Frontal cortex (tissue), 4 donors: ENCODE results near the gene SEC16A. TPM values are rescaled to one million over a fixed set of nuclear protein-coding genes. Genes with fewer than 3 reads are reported as not detected.

ENCODE experiments used
- DNase-seq, 2 donors: peaks; one replicate each; pipeline ENCODE4 v3.0.0; 2012; ENCODE audit warnings: low spot score in 2 of 2
- FAIRE-seq: peaks from 2 replicates; lab custom pipeline; 2012; peaks lifted over from hg19 to GRCh38; lab: Jason Lieb, UNC
- total RNA-seq: library from RNA; depleted of rRNA; stranded (reverse); fragments of >200 nt; gene quantifications from one replicate; pipeline ENCODE4 v1.2.3, GENCODE V29; 2014
- donor health status: control.
- donor health status: control.
- donor health status: control.

SEC16A gene
- total RNA-seq, 1 donor from 2014 or later: 9.0 TPM

DNA sequence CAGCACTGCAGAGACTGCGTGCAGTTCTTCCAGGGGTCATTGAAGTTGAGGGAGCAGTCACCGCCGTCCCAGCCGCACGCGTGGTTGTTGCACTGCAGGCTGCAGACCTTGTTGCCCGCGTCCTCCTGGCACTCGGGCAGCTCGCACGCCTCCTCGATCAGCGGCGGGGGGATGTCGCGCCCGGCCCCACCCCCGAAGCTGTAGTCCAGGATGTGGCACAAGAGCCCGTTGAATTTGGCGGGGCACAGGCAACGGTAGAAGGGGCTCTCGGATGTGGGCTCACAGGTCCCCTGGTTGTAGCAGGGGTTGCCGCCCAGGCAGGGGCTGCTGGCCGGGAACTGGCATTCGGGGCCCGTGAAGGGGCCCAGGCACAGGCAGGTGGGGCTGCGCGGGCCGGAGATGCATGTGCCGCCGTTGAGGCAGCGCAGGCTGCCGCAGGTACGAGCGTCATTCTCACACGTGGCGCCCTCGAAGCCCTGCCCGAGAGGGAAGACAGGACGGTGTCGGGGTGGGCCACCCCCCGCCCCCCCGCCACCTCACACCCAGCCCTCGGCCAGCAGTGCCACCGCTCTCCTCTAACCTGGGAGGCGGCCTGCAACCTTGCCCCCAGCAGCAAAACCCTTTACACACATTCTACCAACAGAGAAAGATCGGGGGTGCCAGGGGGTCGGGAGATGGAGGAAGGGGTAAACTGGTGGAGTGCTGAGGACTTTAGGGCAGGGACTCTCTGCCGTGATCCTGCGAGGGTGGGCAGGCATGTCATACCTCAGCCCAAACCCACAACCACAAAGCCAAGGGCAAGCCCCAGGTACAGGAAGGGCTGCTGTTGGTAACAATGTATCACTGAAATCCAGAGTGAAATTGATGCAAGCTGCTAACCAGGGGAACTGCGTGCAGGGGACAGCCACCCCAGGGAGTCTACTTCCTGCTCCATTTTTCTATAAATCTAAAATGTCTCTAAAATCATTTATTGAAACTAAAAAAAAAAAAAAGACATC, 22.9 kb upstream of the SEC16A start:
- FAIRE-seq (no peak), DNase-seq (no peak)

DNA sequence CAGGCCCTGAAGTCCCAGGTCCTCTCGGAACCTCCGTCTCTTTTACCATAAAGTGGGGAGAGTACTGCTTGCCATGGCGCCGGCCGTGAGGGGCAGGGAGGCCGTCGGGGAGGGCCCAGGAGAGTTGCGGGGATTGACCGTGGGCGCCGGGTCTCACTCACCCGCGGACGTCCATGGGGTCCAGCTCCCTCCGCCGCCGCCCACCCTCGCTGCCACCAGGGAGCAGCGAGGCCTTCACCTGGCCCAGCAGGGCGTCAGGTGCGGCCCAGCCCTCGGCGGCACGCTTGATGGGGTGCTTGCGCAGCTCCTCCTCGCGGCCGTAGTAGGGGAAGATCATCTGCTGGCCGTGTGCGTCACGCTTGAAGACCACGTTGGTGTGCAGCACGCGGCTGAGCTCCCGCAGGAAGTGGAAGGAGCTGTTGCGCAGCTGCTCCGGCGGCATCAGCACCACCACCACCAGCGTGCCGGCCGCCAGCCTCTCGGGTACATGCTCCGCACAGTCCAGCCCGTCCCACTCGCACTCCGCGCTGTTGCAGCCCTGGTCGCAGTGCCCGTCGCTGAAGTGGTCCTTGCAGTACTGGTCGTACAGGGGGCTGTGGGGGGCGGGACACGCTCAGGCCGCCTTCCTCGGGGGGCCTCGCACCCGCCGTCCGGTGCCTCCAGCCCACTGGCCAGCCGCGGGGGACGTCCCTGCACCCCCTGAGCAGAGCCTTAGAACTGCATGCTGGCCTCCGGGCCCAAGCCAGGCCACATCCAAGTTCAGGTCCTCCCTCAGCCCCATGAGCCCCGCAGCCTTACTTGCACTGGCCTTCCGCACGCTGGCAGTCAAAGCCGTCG, 21.9 kb upstream of the SEC16A start:
- DNase-seq (no peak), FAIRE-seq (no peak)

DNA sequence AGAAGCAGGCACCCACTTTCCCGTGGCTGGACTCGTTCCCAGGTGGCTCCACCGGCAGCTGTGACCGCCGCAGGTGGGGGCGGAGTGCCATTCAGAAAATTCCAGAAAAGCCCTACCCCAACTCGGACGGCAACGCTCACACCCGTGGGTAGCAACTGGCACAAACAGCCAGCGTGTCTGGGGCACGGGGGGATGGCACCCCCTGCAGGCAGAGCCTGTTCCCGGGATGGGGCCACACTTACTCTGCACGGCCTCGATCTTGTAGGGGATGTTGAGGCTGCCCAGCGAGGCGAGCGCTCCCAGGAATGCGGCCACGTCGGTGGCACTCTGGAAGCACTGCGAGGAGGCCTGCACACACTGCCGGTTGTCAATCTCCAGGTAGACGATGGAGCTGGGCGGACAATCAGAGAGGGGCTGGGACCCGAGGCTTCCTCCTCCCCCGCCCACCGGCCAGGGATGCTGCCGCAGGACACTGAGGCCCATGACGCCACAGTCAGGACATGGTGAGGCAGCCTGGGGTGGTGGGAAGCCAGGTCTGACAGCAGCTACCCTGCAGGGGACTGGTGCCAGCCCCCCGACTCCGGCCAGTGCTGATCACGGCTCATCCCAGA, 20.2 kb upstream of the SEC16A start:
- no peak for FAIRE-seq
- DNase-seq: no peak

DNA sequence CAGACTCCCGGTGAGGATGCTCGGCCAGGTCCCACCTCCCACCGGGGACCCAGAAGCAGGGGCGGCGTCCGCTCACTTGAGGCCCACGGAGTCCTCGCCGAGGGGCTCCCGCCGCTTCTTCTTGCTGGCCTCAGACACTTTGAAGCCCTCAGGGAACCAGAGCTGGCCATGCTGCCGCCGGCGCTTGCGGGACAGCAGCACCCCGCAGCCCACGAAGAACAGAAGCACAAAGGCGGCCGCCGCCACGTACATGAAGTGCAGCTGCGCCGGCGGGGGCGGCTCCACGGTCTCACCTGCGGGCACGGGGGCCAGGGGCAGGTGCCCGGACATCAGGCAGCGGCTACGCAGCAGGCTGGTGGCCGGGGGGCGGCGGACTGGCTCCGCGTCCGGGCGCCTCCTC, 19.4 kb upstream of the SEC16A start:
- no peak for DNase-seq
- FAIRE-seq: no peak

DNA sequence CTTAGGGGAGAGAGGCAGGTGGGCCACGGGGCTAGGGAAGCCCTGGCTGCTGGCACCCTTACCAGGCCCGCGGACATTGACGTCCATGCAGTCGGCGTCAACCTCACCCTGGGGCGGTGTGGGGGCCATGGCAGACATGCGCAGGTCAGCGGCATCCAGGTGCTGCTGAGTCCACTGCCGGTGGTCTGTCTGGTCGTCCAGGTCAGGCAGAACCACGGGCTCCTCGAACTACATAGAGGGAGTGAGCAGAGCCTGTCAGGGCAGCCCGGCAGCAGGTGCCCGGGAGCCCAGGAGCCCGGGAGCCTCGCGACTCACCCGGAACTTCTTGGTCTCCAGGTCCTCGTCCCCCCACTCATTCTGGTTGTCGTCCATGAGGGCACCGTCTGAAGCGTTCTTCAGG, 18.8 kb upstream of the SEC16A start:
- DNase-seq: no peak
- FAIRE-seq: no peak

DNA sequence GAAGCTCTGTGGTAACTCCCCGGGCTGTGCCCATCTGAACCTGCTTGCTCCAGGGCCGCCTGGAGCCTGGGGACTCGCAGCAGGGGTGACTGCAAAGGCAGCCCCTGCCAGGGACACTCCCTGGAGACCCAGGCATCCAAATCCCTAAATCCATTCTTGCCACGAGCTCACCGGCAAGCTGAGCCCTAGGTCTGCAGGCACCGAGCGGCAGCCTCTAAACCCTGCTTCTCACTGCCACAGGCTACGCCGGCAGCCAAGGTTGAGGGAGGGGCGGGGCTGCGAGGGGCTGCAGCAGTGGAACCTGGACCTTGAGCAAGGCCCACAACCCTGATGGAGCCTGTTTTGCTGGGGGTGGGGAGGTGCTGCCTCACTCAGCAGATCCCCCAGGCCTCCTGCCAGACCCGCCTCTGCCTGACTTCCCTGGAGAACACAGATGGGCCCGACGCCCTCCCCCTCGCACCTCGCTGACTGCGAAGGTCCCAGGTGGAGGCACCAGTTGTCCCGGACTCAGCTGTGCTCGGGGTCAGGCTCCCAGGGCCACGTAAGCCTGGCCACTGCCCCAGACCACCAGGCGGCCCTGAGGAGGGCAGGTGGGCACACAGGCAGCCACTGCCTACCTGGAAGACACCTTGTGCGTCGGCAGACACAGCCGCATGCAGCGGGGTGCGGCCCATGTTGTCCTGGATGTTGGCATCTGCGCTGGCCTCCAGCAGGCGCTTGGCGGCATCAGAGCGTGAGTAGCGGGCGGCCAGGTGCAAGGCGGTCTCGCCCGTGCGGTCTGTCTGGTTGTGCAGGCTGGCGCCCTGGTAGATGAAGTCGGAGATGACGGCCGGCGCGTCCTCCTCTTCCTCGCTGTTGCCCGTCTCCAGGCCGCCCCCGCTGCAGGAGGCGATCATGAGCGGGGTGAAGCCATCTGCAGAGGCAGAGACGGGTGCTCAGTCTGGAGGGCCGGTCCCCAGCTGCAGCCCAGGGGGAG, 17.4 kb upstream of the SEC16A start:
- FAIRE-seq (no peak), DNase-seq (no peak)

DNA sequence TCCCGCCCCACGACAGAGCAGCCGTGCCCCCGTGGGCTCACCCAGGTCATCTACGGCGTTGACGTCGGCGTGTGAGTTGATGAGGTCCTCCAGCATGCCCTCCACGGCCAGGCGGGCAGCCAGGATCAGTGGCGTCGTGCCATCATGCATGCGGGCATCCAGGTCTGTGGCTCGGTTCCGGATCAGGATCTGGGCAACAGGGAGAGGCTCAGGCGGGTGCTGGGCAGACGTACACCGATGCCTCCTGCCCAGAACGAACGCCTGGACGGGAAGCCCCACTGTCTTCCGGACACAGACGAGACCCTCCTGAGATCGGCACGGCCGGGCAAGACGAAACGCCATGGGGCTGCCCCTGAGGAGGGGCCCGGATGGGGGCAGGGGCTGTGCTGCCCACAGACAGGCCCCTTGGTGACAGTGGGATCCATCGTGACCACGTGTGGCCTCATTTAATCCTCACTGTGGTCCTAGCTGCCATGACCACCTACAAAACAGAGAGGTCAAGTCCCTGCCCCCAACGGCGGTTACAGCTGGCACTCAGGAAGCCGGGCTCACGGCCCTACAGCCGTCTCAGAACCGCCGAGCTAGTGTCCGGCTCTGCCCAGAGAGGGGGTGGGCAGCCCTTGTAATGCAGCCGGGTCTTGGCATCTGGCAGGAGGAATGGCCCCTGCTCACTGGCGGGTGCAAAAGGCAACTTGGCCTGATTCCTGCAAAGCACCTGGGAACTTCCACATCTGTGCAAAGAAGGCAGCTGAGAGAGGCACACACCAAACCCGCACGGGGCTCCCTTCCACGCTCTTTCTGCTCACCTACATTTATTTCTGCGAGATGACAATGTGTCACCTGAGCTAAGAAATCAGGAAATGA, 16.5 kb upstream of the SEC16A start:
- FAIRE-seq (no peak), DNase-seq (no peak)

DNA sequence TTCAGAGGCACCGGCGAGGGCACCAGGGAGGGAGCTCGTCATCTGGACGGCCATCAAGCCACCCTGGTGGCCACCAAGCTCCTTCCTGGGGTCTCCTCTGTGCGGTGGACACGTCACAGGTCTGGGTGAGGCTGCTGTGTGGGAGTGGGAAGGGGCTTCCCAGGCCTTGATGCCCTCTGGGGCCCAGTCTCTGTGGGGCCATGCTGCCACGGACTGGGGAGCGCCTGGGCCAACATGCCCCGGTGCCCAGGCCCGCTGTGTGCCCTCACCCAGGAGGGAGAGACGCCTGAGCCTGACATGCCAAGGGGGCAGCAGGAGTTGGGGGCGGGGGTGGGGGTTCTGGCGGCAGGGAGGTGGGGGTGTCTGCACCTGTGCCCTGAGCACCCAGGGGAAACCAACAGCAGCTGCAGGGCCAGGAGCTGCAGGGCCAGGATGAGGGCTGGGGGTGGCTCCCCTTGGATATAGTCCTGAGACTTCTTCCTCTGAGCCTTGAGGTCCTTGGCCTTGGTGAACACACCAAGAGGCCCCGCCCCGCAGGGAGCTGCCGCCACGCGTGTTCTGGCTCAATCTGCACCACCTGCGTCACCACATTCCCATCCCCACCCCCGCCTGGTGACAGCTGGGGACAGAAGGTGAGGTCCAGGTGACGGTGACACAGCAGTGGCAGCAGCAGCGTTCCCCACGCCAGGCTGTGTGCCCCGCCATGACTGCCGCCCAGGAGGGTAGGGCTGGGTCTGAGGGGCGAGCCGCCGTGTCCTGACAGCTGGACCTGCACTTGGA, 15.3 kb upstream of the SEC16A start:
- FAIRE-seq (no peak), DNase-seq (no peak)

DNA sequence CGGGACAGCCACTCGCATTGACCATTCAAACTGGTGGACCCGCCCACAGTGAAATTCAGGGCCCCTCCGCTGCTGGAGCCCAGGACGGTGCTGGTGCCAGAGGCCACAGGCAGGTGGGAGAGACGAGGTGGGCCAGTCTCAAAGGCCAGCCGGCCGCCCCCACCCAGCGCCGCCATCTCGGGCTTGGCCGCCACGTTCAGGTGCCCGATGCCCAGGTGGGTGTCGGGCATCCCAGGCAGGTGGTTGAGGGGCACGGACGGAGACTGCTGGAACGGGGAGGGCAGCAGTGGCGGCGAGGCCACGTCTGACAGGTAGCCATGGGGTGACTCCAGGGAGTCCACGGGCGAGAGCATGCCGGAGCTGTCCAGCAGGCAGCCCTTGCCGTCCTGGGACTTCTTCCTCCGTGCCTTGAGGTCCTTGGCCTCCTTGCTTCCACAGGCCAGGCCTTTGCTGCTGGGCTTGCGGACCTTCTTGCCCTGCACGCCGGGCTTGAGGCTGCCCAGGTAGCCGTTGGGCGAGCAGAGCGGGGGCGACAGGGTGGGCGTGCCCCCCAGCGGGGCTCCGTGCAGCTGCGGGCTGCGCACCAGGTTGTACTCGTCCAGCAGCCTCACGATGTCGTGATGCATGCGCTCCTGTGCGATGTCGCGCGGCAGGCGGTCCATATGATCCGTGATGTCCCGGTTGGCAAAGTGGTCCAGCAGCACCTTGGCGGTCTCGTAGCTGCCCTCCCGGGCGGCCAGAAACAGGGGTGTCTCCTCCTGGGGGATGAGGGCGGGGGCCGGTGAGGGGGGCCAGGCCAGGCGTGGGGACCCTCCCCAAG, 14.2 kb upstream of the SEC16A start:
- FAIRE-seq (no peak), DNase-seq (no peak)

DNA sequence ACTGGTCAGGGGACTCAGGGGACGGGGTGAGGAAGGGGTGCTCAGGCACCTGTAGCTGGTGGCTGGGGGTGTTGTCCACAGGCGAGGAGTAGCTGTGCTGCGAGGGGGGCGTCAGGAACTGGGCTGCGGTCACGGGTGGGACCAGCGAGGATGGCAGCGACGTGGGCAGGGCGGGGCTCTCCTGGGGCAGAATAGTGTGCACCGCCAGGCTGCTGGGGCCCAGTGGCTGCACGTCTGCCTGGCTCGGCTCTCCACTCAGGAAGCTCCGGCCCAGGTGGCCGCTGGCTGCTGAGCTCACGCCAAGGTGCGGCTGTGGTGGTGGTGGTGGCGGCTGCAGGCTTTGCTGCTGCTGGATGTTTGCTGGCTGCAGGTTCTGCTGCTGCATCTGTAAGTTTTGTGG, 13.3 kb upstream of the SEC16A start:
- FAIRE-seq: no peak
- DNase-seq: no peak

DNA sequence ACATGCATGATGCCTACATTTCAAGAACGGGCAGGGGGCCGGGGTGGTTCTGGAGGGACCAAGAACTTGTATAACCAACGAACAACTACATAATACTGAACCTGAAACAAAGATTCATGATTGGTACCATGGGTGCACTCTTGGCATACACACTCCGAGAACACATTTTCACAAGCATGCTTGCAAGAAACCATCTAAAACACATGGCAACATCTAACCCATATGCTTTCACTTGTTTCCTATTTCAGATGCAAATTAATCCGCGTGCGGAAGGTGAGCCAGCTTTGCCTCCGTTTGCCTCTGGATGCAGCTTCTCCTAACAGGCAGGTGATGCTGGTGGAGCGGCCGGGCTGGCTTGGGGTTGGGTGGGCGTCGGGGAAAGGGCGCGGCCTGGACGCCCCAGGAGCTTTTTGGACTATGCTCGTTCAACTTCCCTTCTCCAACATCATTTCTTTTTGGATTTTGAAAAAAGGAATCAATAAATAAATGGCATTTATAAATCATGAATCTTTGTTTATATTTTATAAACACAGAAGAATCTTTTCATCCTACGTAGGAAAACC, 12.5 kb upstream of the SEC16A start:
- FAIRE-seq (no peak), DNase-seq (no peak)

DNA sequence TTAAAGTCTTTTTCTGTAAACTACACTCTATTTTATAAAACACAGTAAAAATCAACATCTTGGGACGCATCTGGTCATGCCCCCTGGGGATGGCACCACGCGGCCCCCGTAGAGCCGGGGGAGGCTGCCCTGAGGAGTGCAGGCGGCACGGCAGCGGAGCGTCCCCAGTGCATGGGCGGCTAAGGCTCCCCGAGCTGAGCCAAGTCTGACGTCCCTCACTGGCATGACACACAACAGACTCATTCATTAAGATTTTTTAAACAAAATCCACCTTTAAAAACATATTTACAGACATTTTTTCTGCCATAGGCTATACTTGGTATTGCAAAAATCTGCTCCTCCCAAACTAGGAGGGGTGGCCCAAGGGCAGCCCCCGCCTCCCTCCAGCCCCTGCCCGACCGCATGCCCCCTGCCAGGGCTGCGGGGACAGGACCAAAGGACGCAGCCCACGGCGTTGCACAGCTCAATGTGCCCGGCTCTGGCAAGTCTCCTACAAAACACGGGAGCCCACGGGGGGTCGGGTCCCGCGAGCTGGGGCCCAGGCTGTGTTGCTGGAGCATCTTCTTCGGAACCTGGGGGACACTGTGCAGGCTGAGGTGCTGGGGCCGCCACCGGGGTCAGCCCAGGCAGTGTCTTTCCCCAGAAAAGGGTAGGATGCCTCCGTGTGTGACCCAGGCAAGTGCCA, 11.8 kb upstream of the SEC16A start:
- DNase-seq (peak in 1 of 2 donors; percentile 81), FAIRE-seq (no peak)

DNA sequence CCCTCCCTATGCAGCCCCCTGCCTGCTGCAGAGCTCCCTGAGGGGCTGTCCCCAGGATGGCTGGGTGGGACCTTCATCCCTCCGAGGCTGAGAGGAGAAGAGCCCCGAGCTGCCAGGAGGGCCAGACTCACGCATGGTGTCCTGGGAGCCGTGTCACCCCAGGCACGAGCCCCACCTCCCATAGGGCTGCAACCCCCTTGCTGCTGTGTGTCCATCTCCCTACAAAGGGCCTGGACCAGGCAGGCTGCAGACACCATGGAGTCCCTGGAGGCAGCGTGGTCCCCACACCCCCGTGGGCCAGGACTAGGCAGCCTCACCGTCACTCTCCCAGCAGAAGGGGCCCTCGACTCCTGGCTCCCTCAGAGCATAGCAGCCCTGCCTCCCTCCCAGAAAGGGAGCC, 11.2 kb upstream of the SEC16A start:
- DNase-seq (no peak), FAIRE-seq (no peak)

DNA sequence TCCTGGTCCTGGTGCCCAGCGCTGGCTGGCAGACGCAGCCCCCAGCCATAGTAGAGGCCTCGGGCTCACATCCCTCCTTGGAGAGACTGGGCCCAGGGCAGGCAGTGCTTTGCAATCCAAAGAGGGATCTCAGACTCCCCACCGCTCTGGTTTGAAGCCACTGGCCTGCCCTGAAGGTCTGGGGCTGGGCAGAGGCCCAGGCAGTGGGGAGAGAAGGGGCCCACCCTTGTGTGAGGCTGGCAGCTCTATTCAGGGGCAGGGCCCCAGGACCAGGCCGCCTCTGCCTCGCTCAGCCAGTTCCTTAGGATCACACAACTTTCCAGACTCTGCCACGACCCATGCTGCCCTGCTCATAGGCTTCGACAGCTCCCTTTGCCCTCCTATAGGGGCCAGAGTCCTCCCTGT, 10.7 kb upstream of the SEC16A start:
- FAIRE-seq (no peak), DNase-seq (no peak)

DNA sequence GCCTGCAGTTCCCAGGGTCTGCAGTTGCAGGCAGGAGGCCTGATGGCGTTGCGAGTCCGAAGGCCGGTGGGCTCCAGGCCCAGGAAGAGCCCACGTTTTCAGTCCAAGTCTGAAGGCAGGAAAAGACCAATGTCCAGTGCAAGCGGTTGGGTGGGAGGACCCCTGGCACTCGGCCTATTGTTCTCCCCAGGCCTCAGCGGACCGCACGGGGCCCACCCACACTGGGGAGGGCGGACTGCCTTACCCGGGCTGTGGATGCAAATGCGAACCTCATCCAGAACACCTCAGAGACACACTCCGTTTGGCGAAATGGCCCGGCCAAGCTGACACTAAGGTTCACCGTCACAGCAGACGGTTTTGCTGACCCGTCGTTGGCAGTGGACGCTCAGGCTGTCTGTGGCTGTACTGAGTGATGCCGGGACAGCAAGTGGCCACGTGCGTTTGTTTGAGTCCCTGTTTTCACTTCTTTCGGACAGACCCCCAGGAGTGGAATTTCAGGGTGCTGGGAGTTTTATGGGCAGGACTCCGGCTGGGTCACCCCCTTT, 10.2 kb upstream of the SEC16A start:
- DNase-seq: no peak
- FAIRE-seq: no peak

DNA sequence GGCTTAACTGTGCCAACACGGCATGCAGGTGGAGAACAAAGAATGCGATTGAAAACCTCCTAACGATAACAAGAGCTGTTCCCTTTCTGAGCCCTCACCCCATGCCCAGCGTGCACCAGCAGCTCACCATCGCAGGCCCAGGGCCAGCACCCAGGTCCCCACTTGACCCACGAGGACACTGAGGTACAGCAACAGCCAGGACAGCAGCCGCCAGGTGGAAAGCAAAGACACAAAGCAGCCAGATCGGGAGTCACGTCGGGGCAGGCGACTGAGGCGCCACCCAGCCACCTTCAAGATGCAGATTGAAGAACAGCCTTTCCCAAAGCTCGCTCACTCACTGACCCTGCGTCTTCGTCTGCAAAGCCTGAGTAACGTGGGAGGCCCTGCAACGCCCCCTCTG, 6.9 kb upstream of the SEC16A start:
- FAIRE-seq (no peak), DNase-seq (no peak)
